ENCODE data around the gene GPR18. TPM values are rescaled to one million over a fixed set of nuclear protein-coding genes. Genes with fewer than 3 reads are reported as not detected.

Gene GPR18
- total RNA-seq, 1 donor = not detected

DNA sequence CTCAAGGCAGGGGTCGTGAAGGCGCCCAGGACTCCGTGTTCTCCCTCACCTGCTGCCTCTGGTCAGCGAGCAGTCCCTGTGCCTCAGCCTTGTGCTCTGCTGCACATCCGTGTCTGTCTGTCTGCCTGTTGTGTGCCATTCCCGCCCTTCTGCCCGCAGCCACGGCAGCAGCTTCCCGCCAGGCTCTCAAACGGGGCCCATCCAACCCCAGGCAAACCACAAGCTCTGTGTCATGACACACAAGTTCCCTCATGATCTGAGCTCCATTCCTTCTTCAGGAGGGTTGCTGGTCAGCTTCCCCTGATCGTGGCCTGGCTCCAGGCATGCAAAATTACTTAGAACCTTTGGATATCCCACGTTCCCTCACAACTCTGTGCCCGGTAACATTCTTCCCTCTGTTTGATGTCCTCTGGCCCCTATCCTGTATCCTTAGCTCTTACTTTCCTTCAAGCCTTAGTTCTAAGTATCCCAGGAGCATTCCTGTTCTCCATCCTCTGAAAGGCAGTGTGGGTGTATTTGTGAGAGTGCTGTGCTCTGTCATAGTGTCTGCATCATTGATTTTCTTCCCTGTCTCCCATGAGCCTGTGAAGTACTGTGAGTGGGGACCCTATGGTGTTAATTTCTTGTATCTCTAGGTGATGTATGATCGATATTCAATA lies 45.8 kb upstream of the GPR18 start:
- DNase-seq (ENCODE audit: low read depth) = no peak
- no peak for TF ChIP-seq CTCF (IDR thresholded peaks at IDR 0.05; ENCODE audit: insufficient read depth, low read length)
- H3K4me3 ChIP-seq (ENCODE audit: low read depth, low read length) = no peak overlapping the region

- TF ChIP-seq CTCF (IDR thresholded peaks at IDR 0.05; ENCODE audit: insufficient read depth, low read length) = no peak
- DNase-seq (ENCODE audit: low read depth) = no peak
- no peak overlapping the region for H3K4me3 ChIP-seq (ENCODE audit: low read depth, low read length)
Measured at GRCh38 chr13:99302637-99303505, 44.7 kb upstream of the GPR18 start.

DNA sequence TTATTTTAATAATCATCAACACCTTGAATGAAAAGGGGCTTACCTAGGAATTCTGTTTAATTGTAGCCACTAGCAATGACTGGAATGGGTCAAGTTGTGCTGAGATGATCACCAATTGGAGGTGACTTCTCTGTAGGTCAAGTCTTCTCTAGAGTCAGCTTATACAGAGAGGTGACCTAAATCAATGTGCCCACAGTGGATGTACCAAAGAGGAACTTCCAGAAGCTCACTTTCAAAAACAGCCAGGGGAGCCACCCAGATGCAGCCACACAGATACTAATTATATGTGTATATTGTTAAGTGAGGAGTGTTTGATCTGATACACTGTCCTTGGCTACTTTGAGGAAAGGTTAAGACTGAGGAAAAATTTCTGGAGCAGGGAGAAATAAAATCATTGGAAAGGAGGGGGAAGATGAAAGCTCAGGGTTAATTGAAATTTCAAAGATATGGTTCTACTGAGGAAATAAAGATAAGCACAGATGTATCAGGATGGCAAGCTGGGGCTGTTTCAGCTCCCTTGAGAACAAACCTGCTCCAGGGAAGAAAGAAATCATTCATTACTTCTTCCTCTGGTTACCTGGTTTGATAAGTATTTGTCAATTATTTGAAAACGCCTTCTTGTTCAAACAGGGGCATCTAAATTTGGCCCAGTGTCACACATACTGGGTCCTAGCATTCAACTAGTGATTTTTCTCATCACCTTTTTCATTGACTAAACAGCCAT lies 43.9 kb upstream of the GPR18 start:
- TF ChIP-seq CTCF (IDR thresholded peaks at IDR 0.05; ENCODE audit: insufficient read depth, low read length) = no peak
- H3K4me3 ChIP-seq (ENCODE audit: low read depth, low read length) = no peak overlapping the region
- DNase-seq (ENCODE audit: low read depth) = no peak

DNA sequence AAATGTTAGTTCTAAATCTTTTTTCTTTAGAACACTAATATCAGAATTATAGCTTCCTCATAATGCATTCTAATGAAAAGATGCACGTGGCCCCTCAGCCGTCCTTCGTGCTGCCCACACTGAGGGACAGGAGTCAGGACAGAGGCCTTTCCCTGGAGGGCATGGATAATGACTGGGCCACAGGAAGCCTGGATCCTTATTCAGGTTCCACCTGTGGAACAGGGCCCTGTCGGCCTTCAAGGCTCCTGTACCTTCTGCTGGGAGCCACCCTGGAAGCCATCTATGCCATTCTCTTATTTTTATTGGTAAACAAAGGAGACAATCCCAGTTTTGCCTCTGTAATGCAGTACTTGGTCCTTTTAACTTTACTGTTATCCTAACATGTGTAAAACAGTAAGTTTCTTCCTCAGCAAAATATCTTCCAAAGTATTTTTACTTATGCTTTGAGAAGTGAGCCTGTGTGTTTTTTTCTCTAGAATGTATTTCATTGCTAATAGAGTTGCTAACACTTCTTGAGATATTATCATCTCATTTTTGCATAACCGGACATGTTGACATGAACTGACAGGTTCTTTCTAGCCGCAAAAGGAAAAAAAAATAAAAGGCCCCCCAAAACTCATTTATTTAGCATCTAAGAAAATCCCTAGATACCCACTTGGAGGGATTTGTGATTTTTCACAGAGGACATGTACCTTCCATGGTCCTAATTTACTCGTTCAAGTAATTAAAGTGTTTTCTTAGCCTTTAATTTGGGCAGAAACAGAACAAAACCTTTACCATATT lies 43.1 kb upstream of the GPR18 start:
- DNase-seq (ENCODE audit: low read depth) = no peak
- TF ChIP-seq CTCF (IDR thresholded peaks at IDR 0.05; ENCODE audit: insufficient read depth, low read length) = no peak
- H3K4me3 ChIP-seq (ENCODE audit: low read depth, low read length) = no peak overlapping the region

DNA sequence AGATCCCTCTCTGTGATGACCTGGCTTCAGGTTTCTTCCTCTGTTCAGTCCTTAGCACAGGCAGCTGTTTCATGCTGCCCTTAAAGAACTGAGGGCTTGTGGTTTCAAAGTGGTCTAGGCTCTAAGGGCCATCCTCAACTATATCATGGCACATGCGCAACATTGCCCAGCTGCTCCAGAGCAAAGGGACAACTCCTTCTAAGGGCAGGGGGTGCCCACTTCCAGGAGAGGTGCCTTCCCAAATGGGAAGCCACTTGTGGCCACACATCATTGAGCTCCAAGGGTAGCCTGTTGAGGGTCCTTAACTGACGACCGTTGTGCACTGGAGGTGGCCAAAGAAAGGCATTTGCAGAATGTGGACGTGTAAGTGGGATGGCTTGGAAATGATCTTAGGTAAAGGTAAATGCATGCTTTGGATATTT lies 41.8 kb upstream of the GPR18 start:
- TF ChIP-seq CTCF (IDR thresholded peaks at IDR 0.05; ENCODE audit: insufficient read depth, low read length) = no peak
- no peak overlapping the region for H3K4me3 ChIP-seq (ENCODE audit: low read depth, low read length)
- DNase-seq (ENCODE audit: low read depth) = no peak

DNA sequence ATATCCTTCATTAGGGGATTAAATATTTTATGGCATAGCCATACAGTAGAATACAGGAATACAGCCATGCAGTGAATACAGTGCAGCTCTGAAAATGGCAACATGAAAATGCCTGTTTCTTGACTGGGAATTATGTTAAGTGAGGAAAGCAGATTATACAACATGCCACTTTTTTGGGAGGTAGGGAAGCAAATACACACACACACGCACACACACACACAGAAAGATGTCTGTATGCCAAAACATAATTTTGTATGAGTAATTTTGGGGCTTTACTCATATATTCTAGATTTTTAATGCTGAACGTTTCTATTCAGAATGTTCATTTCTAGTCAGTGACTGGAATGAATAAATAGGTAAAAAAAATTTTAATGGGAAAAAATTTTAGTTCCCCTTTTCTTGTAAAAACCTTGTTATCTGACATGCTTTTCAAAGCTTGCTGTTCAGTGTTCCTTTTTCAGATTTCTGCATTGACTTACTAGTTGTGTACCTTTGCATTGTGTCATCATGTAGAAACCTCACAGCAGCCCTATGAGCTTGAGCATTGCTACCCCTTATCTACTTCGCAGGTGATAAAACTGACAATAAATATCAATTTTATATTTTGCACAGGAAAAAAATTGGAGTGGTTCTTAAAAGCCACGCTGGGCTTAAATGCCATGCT lies 41.2 kb upstream of the GPR18 start:
- no peak for TF ChIP-seq CTCF (IDR thresholded peaks at IDR 0.05; ENCODE audit: insufficient read depth, low read length)
- no peak overlapping the region for H3K4me3 ChIP-seq (ENCODE audit: low read depth, low read length)
- DNase-seq (ENCODE audit: low read depth) = no peak
